PC-9 (cell line): ENCODE measurements around the gene TEKTIP1. TPM values are rescaled to one million over a fixed set of nuclear protein-coding genes. Genes with fewer than 3 reads are reported as not detected.

Experiments used
- BruUV-seq: library from RNA; stranded (reverse); fragments of 400-500 nt; replicated peaks from 2 replicates; lab custom pipeline; 2021; lab: Mats Ljungman, UMichigan
- CTCF ChIA-PET: fragments of 300-600 bp; sonication (Branson Sonifier 250); formaldehyde crosslinking; loops from one replicate; lab custom pipeline; 2022; ENCODE audit warnings: antibody characterized with exemption; lab: Charles Lee
- POLR2A ChIA-PET: fragments of 300-600 bp; sonication (Branson Sonifier 250); formaldehyde crosslinking; loops from one replicate; lab custom pipeline; 2022; ENCODE audit warnings: antibody characterized with exemption; ENCODE audit not compliant: unreplicated experiment; lab: Charles Lee
- DNase-seq, 2 experiments: peaks; one replicate each; pipeline versions ENCODE4 v3.0.0 to v3.0.0-alpha.2; 2015 to 2022; ENCODE audit warnings: mixed read lengths in 1 of 2
- H2AFZ ChIP-seq: fragments of 200-600 bp; sonication (generic); 2 replicates; pipeline ENCODE4 v1.8.1; 2017; ENCODE audit warnings: antibody characterized with exemption
- H3F3A ChIP-seq: fragments of 200-600 bp; sonication (generic); 2 replicates; pipeline ENCODE4 v1.8.1; 2017; ENCODE audit warnings: antibody characterized with exemption, mild to moderate bottlenecking, low read depth; ENCODE audit not compliant: insufficient read depth
- H3K27ac ChIP-seq: fragments of 200-600 bp; sonication (generic); 2 replicates; pipeline ENCODE4 v1.6.1; 2016; ENCODE audit warnings: mixed run types
- H3K27me3 ChIP-seq: fragments of 200-600 bp; sonication (generic); 2 replicates; pipeline ENCODE4 v1.6.1; 2016; ENCODE audit warnings: low read depth, mixed run types; ENCODE audit not compliant: insufficient read depth
- H3K36me3 ChIP-seq: fragments of 200-600 bp; sonication (generic); 2 replicates; pipeline ENCODE4 v1.6.1; 2016; ENCODE audit warnings: low read depth, mixed run types
- H3K4me1 ChIP-seq: fragments of 200-600 bp; sonication (generic); replicated peaks from 2 replicates; pipeline ENCODE4 v1.6.1; 2016; ENCODE audit warnings: mixed run types; ENCODE audit not compliant: insufficient read depth
- H3K4me2 ChIP-seq: fragments of 200-600 bp; sonication (generic); 2 replicates; pipeline ENCODE4 v1.6.1; 2017; ENCODE audit warnings: mixed run types
- H3K4me3 ChIP-seq: fragments of 200-600 bp; sonication (generic); 2 replicates; pipeline ENCODE4 v1.6.1; 2016; ENCODE audit warnings: mixed run types
- H3K79me2 ChIP-seq: fragments of 200-600 bp; sonication (generic); 2 replicates; pipeline ENCODE4 v1.6.1; 2017; ENCODE audit warnings: low read depth, mixed run types
- H3K9me2 ChIP-seq: fragments of 200-600 bp; sonication (generic); 2 replicates; pipeline ENCODE4 v1.8.1; 2017; ENCODE audit warnings: mild to moderate bottlenecking; ENCODE audit not compliant: insufficient read depth
- H3K9me3 ChIP-seq: fragments of 200-600 bp; sonication (generic); 2 replicates; pipeline ENCODE4 v1.8.1; 2016; ENCODE audit warnings: low read depth; ENCODE audit not compliant: insufficient read depth
- H4K20me1 ChIP-seq: fragments of 200-600 bp; sonication (generic); 2 replicates; pipeline ENCODE4 v1.8.1; 2017; ENCODE audit not compliant: insufficient read depth
- EZH2 ChIP-seq: fragments of 200-600 bp; sonication (generic); IDR thresholded peaks from 2 replicates; pipeline ENCODE4 v1.8.0; 2017; ENCODE audit warnings: antibody characterized with exemption, low read depth
- intact Hi-C: fragments of 100-400 bp; cut with micrococcal nuclease; formaldehyde crosslinking; loops from one replicate; pipeline ENCODE4 v1.10.0; 2022; ENCODE audit not compliant: unreplicated experiment
- total RNA-seq: library from RNA; stranded (reverse); gene quantifications from 2 replicates; pipeline ENCODE4 v1.2.3, GENCODE V29; 2021
- TF ChIP-seq, protein P1 (sequence below): fragments of 200-600 bp; sonication (generic); conservative IDR thresholded peaks from 2 replicates; pipeline ENCODE4 v1.6.1; 2017; ENCODE audit warnings: mixed run types, antibody characterized with exemption, mild to moderate bottlenecking, moderate library complexity

TEKTIP1 gene
- total RNA-seq, 1 experiment from 2014 or later, result 4.9 TPM

DNA sequence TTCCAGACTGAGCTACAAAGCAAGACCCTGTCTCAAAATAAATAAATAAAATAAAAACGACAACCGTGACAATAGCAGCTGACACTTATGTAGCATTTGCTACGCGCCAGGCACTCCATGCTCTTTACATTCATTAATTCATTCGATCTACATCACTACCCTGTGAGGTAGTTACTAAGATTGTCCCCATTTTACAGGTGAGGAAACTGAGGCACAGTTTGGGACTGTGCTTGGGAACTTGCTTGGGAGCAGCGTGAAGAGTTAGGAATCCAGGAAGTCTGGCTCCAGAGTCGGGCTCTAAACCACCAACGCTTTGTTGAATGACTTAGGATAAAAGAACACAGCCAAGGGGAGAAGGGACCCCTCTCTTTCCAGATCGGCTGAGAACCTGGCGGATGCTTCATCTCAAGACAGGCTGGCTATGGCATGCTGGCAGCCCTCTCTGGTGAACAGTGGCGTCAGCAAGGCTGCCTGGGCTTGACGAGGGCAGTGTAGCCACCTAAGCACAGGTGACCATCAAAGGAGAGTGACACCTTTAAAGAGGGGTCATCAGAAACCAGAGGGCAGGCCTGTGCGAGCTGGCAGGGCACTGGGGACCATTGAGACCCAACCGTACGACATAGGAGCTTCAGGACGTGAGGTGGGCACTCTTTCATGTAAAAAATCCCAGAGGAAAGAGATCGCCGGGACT, 39.1 kb upstream of the TEKTIP1 start:
- CTCF ChIA-PET, result no interaction called here
- TSS peak; percentile 44 for BruUV-seq
- H3K27ac ChIP-seq, result peak overlapping the region; percentile 79

DNA sequence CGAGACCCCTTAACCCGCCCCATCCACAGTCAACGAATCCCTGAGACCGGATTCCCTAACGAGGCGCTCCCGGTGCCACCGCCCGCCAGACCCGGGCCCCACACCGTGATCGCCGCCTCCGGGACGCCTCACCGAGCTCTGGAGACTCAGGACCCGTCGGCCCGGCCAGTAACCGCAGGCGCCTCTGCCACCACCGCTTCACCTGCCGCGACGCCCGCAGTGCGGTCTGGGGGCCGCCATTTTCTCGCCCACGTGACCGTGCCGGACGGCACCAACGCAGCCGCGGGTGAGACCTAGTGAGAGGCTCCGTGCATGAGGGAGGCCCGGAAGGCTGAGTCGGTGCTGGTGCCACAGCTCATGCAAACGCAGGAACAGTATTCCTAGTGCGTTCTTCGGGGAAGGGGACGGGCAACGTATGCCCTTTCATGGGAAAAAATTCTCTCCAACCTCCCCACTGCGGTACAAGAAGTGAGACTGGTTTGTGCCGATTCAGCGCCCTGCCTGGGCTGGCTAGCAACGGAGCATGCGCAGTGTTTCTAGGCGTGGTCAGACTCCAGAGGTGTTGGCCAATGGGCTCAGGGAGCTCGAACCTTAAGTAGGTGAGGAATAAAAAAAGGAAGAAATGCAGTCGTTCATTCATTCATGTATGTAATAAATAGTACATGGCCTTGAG, 38.4 kb upstream of the TEKTIP1 start, which contains the start of gene DOHH:
TSS of gene DOHH (minus strand) at position 246 of the 673 bp plus-strand sequence. CDS start 3,860 bp downstream, outside the sequence.
- no peaks in the 10 kb centered on the region for H3K9me2 ChIP-seq
- peak within 1 kb of the TSS; percentile 93 for H3K4me2 ChIP-seq
- peak; percentile 86 to 88 for DNase-seq
- TF ChIP-seq, protein P1, sequence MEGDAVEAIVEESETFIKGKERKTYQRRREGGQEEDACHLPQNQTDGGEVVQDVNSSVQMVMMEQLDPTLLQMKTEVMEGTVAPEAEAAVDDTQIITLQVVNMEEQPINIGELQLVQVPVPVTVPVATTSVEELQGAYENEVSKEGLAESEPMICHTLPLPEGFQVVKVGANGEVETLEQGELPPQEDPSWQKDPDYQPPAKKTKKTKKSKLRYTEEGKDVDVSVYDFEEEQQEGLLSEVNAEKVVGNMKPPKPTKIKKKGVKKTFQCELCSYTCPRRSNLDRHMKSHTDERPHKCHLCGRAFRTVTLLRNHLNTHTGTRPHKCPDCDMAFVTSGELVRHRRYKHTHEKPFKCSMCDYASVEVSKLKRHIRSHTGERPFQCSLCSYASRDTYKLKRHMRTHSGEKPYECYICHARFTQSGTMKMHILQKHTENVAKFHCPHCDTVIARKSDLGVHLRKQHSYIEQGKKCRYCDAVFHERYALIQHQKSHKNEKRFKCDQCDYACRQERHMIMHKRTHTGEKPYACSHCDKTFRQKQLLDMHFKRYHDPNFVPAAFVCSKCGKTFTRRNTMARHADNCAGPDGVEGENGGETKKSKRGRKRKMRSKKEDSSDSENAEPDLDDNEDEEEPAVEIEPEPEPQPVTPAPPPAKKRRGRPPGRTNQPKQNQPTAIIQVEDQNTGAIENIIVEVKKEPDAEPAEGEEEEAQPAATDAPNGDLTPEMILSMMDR, result no peak
- TF ChIP-seq EZH2, result no peak
- peak within 1 kb of the TSS; percentile 68 for H3K4me3 ChIP-seq
- H2AFZ ChIP-seq, result peak within 1 kb of the TSS; percentile 76
- H3K79me2 ChIP-seq, result peaks cover 22% of the 10 kb centered on the region
- POLR2A ChIA-PET, result interaction anchor here (0.6 kb wide), 3 partner anchors 121 to 126 kb away, joined by 3 to 4 read pairs (median 3); no protein-coding TSS in a partner anchor
- H4K20me1 ChIP-seq, result no peaks in the 10 kb centered on the region
- H3K27me3 ChIP-seq, result no peaks in the 10 kb centered on the region
- intact Hi-C loops, result no loop called here
- H3K4me1 ChIP-seq, result 0 out of 2 replicates have a peak, but pooled peaks cover 3% of the 10 kb centered on the region
- peaks cover 10% of the 10 kb centered on the region; the same call in 1 of the 2 replicates for H3F3A ChIP-seq
- H3K36me3 ChIP-seq, result no peaks in the 10 kb centered on the region
- BruUV-seq, result no TSS peak
- no peaks in the 10 kb centered on the region for H3K9me3 ChIP-seq
- CTCF ChIA-PET, result interaction anchor here (0.6 kb wide), 1 partner anchor 31 kb away, joined by 3 read pairs; no protein-coding TSS in a partner anchor
- H3K27ac ChIP-seq, result peak within 1 kb of the TSS; percentile 79

More for the DNA sequence above, 39.1 kb upstream of the TEKTIP1 start:
- Histone ChIP-seq H3K4me2 (peak overlapping the region; percentile 93), H2AFZ (peak overlapping the region; percentile 76), H3K4me1 (0 out of 2 replicates have a peak, but pooled peaks cover 2% of the 10 kb centered on the region), H3K36me3 (no peaks in the 10 kb centered on the region), H3K9me2 (no peaks in the 10 kb centered on the region), H3K9me3 (no peaks in the 10 kb centered on the region), H3K79me2 (peaks cover 22% of the 10 kb centered on the region), H3F3A (peaks cover 3% of the 10 kb centered on the region; the same call in 1 of the 2 replicates), H4K20me1 (no peaks in the 10 kb centered on the region), H3K4me3 (peak overlapping the region; percentile 68), H3K27me3 (no peaks in the 10 kb centered on the region)
- POLR2A ChIA-PET, result no interaction called here
- DNase-seq, result no peak
- no peak for TF ChIP-seq EZH2
- TF ChIP-seq, protein P1, result no peak
- intact Hi-C loops, result no loop called here

DNA sequence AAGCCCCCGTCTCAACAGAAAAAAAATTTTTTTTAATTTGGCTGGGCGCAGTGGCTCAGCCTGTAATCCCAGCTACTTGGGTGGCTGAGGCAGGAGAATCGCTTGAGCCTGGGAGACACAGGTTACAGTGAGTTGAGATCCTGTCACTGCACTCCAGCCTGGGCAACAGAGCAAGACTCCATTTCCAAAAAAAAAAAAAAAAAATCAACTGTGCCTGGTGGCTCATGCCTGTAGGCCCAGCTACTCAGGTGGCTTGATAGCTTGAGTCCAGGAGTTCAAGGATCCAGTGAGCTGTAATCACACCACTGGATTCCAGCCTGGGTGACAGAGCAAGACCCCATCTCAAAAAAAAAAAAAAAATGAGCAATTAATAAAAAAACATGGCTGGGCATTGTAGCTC, 37.2 kb upstream of the TEKTIP1 start:
- Histone ChIP-seq H3K4me3 (no peak overlapping the region), H3K27me3 (no peaks in the 10 kb centered on the region), H3K36me3 (no peaks in the 10 kb centered on the region), H3K9me3 (no peaks in the 10 kb centered on the region), H3F3A (peaks cover 12% of the 10 kb centered on the region; the same call in 1 of the 2 replicates), H3K27ac (no peak overlapping the region), H3K4me2 (no peak overlapping the region), H3K79me2 (peaks cover 27% of the 10 kb centered on the region), H4K20me1 (no peaks in the 10 kb centered on the region), H3K4me1 (0 out of 2 replicates have a peak, but pooled peaks cover 3% of the 10 kb centered on the region), H3K9me2 (no peaks in the 10 kb centered on the region), H2AFZ (no peak overlapping the region)
- TF ChIP-seq EZH2, result no peak
- TF ChIP-seq, protein P1, result no peak
- DNase-seq, result no peak
- ChIA-PET CTCF (no interaction called here), POLR2A (no interaction called here)
- intact Hi-C loops, result no loop called here
- BruUV-seq, result no TSS peak
